Measurements from ENCODE around the gene TNFAIP2.

TNFAIP2 gene

GRCh38 chr14:103122947-103123633 is at the start of gene TNFAIP2:
TSS of gene TNFAIP2 (plus strand) at chr14:103123461. CDS start at chr14:103126458, 2,997 bp downstream.
- DNase-seq: peak in 1 of 56 donors; percentile 66

- no peak for DNase-seq
Measured at GRCh38 chr14:103073876-103074728, 49.2 kb upstream of the TNFAIP2 start.

GRCh38 chr14:103074729-103075367 is 48.4 kb upstream of the TNFAIP2 start:
- DNase-seq: peak in 1 of 56 donors; percentile 55

GRCh38 chr14:103078420-103078749 is 44.9 kb upstream of the TNFAIP2 start:
- DNase-seq: peak in 41 of 56 donors; percentile 6 to 83 (median 41)

- no peak for DNase-seq
Measured at GRCh38 chr14:103078860-103079587, 44.2 kb upstream of the TNFAIP2 start.

GRCh38 chr14:103081951-103082350 is 41.3 kb upstream of the TNFAIP2 start:
- DNase-seq: no peak

- no peak for DNase-seq
Measured at GRCh38 chr14:103084021-103084919, 39.0 kb upstream of the TNFAIP2 start, which contains the start of gene LBHD2. TSS of gene LBHD2 (plus strand) at chr14:103084210. CDS start at chr14:103086013, 1,803 bp downstream.

GRCh38 chr14:103085106-103086091 is 37.9 kb upstream of the TNFAIP2 start:
- no peak for DNase-seq

GRCh38 chr14:103086771-103087342 is 36.4 kb upstream of the TNFAIP2 start:
- DNase-seq: no peak

GRCh38 chr14:103087343-103087835 is 35.9 kb upstream of the TNFAIP2 start:
- no peak for DNase-seq

- no peak for DNase-seq
Measured at GRCh38 chr14:103088921-103089320, 34.3 kb upstream of the TNFAIP2 start.

GRCh38 chr14:103089386-103090335 is 33.6 kb upstream of the TNFAIP2 start:
- no peak for DNase-seq

GRCh38 chr14:103090481-103091020 is 32.7 kb upstream of the TNFAIP2 start:
- no peak for DNase-seq

- peak in 2 of 56 donors; percentile 20 to 36 for DNase-seq
Measured at GRCh38 chr14:103091041-103091882, 32.0 kb upstream of the TNFAIP2 start.

- DNase-seq: no peak
Measured at GRCh38 chr14:103091883-103092222, 31.4 kb upstream of the TNFAIP2 start.

GRCh38 chr14:103093856-103094405 is 29.3 kb upstream of the TNFAIP2 start:
- no peak for DNase-seq

All from amygdala (tissue), 56 donors.